OCI-M2 (cell line): ENCODE data around the gene NELFA.

Experiments
- DNase-seq: peaks from one replicate; lab custom pipeline; 2025; ENCODE audit not compliant: unreplicated experiment; lab: John Stamatoyannopoulos, UW

Gene NELFA

DNA sequence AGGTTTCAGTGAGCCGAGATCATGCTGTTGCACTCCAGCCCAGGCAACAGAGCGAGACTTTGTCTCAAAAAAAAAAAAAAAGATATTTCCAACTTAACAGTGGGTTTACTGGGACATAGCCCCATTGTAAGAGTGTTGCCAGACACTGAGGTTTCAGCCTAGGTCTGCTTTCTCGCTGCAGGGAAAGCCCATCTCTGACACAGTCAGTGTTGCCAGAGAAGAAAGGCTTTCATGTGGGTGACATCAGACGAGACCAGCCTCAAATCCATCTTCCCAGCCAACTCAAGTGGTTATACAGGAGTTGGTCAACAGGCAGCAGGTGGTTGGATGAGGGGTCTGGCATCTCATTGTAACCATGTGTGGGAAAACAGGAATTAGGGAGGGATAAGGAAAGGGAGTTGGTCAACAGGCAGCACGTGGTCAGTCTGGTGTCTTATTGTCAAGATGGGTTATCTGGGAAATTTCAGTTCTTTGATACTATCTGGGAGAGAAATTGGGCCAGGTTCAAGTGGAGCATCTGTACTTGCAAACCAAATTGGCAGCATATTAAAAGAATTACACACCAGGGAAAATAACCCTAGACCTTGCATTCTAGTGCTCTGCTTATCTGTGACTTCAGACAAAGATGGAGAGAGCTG is 41.1 kb downstream of the NELFA start:
- no peak for DNase-seq

DNA sequence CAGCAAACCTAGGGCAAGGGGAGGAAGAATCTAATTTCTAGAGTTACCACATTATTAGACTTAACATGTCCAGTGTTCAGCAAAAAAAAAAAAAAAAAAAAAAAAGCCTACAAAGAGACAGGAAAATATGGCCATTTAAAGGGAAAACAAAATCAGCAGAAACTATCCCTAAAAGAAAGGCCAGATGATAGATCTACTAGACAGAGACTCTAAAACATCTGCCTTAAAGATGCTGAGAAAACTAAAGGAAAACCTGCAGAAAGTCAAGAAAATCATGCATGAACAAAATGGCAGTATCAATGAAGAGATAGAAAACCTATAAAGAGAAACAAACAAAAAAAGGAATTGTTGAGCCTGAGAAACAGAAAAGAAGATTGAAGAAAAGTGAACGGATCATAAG is 43.8 kb downstream of the NELFA start:
- DNase-seq = no peak

DNA sequence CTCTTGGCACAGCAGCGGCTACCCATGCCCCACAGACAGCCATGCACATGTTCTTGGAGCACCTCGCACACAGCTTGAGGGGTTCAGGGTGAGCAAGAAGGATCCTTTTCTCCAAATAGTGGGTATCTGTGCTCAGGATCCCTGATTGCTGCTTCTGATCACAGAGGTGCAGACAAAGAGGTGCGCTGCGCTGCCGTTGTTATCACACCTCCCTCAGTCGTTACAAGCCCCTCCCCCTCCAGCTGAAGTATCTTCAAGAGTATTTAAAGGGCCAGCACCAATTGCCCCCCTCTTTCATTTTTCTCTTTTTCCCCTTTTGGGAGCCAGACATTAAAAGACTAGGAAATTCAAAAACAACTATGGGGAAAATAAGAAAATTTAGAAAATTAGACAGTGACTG is 44.3 kb downstream of the NELFA start:
- no peak for DNase-seq

DNA sequence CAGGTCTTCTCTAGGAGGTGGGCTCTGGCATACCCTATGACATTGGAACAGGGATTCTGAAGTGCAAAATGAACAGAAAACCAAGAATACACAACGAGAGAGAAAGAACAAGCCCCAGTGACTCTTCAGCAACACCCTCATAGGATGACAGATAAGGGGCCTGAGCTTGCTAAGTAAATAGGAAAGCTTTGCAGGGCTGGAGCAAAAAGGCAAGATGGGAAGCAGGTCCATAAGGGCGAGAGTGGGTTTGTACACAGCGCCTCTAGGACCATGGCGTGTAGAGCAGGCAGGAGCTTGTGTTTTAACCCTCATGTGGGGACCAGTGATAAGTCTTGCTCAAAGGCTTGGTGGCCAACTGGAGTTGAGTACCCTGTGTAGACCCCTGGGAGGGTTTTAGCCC is 45.8 kb downstream of the NELFA start:
- no peak for DNase-seq

DNA sequence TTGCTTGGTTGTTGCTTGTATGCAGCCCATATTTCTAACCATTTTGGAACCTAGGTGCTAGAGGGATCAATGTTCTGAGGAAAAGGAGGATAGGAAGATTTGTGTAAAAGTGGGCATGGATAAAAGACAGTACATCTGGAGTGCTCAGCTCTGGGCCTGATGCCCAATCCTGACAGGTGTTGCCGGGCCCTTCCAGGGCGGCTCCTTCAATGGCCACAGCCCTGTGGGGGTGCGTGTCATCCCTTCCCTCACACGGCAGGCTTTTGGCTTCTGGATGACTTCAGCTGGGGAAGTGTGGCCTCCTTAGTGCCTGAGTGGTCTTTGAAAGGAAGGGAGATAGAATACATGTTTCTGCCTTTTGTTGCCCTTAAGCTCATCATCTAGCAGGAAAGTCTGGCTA is 47.2 kb downstream of the NELFA start:
- no peak for DNase-seq

DNA sequence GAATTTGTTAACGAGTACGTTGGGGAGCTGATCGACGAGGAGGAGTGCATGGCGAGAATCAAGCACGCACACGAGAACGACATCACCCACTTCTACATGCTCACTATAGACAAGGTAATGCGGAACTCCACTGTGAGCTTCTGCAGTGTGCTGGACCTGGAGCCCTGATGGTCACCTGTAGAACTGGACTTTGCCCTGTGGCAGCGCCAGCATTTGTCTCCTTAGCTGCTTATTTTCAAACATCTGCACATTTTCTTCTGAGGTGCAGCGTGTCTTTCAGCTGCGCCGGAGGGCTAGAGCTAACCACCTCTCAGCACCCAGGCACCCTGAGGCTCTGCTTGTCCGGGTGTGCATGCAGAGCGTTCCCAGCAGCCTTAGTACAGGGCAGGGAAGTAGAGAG is 47.7 kb downstream of the NELFA start:
- no peak for DNase-seq

GRCh38 chr4:1960170-1960825 is 48.5 kb downstream of the NELFA start:
- DNase-seq = no peak

GRCh38 chr4:1959104-1959384 is 49.7 kb downstream of the NELFA start:
- DNase-seq = no peak

DNA sequence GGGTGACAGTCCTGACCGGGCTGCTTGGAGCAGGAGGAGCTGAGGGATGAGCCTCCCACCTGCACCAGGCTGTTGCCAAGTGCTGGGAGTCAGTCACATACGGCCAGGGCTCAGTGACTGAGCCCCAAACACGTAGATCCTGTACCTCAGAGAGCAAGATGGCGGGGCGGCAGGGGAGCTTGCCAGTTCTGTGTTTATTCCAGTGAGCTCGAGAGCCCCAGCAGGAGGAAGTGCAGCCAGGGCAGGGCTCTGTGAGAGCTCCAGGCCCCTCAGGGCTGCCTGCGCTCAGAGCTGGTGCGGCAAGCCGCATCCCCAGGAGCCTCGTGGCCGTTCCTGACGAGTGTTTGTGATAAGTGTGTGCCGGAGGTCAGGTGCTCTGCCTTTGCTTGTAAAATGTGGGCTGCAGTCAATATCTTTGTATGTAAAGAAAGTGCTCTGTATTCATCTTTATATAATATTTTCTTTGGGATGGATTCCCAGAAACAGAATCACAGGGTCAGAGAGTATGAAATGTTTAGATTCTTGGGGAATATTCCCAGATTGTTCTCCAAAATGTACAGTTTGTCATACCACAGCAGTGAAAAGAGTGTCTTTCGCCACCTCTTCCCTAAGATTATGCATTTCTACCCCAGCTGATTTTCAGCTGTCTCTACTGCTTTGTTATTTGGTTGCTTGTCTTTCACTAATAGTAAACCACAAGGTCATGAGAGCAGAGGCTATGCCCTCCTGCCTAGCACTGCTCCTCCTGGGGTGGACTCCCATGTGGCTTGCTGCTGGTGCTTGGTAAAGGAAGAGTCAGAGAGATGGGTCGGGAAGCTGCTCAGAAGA is 50.3 kb downstream of the NELFA start:
- no peak for DNase-seq

DNA sequence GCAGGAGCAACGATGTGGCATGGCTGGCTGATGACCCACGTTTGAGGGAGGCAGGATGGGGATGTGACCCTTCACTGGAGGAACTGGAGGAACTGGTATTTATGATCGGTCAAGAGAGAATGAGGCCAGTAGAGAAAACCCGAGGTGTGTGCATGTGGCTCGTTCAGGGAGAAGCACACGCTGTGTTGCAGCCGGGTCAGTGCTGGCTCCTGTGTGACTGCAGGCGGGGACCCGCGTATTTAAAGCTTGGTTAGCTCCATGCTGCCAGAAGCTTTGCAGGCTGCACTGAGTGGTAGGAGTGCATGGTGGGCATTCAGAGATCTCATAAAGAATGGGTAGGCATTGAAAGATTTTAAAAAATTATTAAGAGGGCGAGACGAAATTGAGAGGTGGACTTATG is 52.1 kb downstream of the NELFA start:
- no peak for DNase-seq

GRCh38 chr4:1953335-1953734 is 55.4 kb downstream of the NELFA start:
- no peak for DNase-seq

- DNase-seq = no peak
These were observed 56.1 kb downstream of the NELFA start for GRCh38 chr4:1952719-1953118.

- no peak for DNase-seq
These were observed 56.6 kb downstream of the NELFA start for GRCh38 chr4:1952058-1952700.

- DNase-seq = no peak
These were observed 58.4 kb downstream of the NELFA start for GRCh38 chr4:1950369-1950768.

DNA sequence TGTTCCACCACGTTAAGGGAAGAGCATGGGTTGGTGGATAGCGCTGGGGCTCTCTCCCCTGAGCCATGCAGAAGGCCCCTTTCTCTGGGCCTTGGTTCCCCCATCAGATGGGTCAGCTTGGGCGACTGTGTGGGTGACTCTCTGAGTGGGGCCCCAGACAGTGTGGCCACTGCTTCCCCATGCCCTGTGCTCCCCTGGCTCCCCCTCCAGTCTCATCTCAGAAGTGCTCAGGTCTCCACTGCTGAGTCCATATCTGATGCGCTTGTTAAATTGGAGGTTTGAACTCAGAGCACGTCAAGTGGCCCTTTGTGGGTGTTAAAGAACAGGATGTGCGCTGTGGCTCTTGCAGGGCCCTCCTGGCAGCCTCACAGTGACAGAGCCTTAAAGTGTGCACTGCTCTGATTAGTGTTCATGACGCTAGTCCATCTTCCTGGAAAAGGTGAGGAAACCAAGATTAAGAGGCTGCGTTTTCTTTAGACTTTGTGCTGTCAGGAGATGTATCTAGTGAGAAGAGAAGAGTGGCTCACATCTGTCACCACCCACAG is 59.8 kb downstream of the NELFA start:
- no peak for DNase-seq

DNA sequence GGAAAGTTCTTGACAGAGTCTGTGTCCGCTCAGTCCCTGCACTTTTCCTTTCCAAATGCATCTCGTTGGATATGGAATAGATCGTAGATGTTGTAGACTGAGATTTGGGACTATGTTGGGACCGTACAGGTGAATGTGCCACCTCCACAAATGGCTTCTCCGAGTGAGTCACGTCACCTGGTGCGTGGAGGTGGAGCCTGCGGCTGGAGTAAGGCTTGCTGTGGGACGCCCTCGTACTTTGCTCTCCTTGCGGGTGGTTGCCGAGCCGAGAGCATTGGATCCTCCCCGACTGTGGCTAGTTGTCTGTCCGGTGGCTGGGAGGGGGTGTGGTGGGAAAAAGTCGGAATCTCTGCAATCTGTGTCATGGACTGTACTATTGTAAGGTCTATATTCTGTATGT is 60.5 kb downstream of the NELFA start:
- DNase-seq = no peak

DNA sequence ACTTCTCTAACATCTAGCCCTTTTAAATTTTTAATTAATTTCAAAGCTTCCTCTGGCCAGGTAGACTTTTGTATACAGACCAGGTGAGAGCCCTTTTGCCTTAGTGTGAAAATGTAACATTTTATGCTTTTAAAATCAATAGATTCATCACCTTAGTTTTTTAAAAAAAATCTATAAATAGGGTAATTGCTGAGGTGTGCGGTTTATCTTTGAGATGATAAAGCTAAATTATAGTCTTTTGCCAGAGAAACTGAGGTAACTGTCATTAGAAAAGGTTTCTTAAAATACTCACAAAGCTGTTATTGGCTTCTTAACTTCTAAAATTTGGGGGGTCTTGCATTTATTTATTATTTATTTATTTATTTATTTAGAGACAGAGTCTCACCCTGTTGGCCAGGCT is 62.9 kb downstream of the NELFA start:
- DNase-seq = no peak

- DNase-seq = no peak
These were observed 63.5 kb downstream of the NELFA start for GRCh38 chr4:1945124-1945895.

GRCh38 chr4:1943928-1944327 is 64.8 kb downstream of the NELFA start:
- DNase-seq = no peak

- DNase-seq = no peak
These were observed 68.2 kb downstream of the NELFA start for GRCh38 chr4:1940566-1940965.
